IMR-90 (cell line): ENCODE measurements around the gene ABLIM3. TPM values are rescaled to one million over a fixed set of nuclear protein-coding genes. Genes with fewer than 3 reads are reported as not detected.

Experiments
- ATAC-seq: fragments of 200-7000 bp; cut with Tn5 transposase; 2 replicates; pipeline ENCODE4 v1.9.1; 2020; ENCODE audit warnings: low read depth, mild to moderate bottlenecking, moderate library complexity
- Bru-seq: library from RNA; stranded (reverse); fragments of 400-500 nt; gene quantifications from one replicate; lab custom pipeline; 2021; lab: Mats Ljungman, UMichigan
- BruChase-seq, 2 experiments: library from RNA; stranded (reverse); fragments of 400-500 nt; gene quantifications; one replicate each; lab custom pipeline; 2021; lab: Mats Ljungman, UMichigan
- BruUV-seq: library from RNA; stranded (reverse); fragments of 400-500 nt; replicated peaks from 2 replicates; lab custom pipeline; 2021; lab: Mats Ljungman, UMichigan
- CTCF ChIA-PET: fragments of 300-600 bp; formaldehyde crosslinking; extraction: SDS; loops from one replicate; lab custom pipeline; 2021; ENCODE audit warnings: antibody characterized with exemption; lab: Yijun Ruan, JAX
- POLR2A ChIA-PET: fragments of 300-600 bp; sonication (Branson Sonifier 250); formaldehyde crosslinking; loops from one replicate; lab custom pipeline; 2022; ENCODE audit warnings: antibody characterized with exemption; ENCODE audit not compliant: unreplicated experiment; lab: Charles Lee
- DNase-seq: peaks from one replicate; pipeline ENCODE4 v3.0.0; 2013
- H2AFZ ChIP-seq: replicated peaks from 2 replicates; pipeline ENCODE3; 2013; ENCODE audit warnings: low read length, mild to moderate bottlenecking; ENCODE audit not compliant: poor library complexity
- H2AK5ac ChIP-seq: 2 replicates; pipeline ENCODE4 v1.6.1; 2013; ENCODE audit warnings: low read depth, low read length, inconsistent platforms
- H2AK9ac ChIP-seq: replicated peaks from 2 replicates; pipeline ENCODE3; 2013; ENCODE audit warnings: mild to moderate bottlenecking, low read depth, low read length, moderate library complexity; ENCODE audit not compliant: poor library complexity
- H2BK120ac ChIP-seq: 2 replicates; pipeline ENCODE4 v1.6.1; 2013; ENCODE audit warnings: low read depth, low read length, inconsistent platforms
- H2BK15ac ChIP-seq: 3 replicates; pipeline ENCODE4 v1.6.1; 2013; ENCODE audit warnings: low read depth, low read length, inconsistent platforms
- H2BK20ac ChIP-seq: 2 replicates; pipeline ENCODE4 v1.6.1; 2013; ENCODE audit warnings: low read depth, mild to moderate bottlenecking, inconsistent platforms, low read length, moderate library complexity
- H2BK5ac ChIP-seq: 2 replicates; pipeline ENCODE4 v1.6.1; 2013; ENCODE audit warnings: mild to moderate bottlenecking, low read depth, low read length, inconsistent platforms; ENCODE audit not compliant: poor library complexity, severe bottlenecking
- H3K14ac ChIP-seq: replicated peaks from 2 replicates; pipeline ENCODE4 v1.6.1; 2013; ENCODE audit warnings: low read depth, low read length, inconsistent platforms
- H3K18ac ChIP-seq: 2 replicates; pipeline ENCODE4 v1.6.1; 2013; ENCODE audit warnings: low read depth, low read length, control low read depth
- H3K23ac ChIP-seq: 2 replicates; pipeline ENCODE4 v1.6.1; 2013; ENCODE audit warnings: low read depth, low read length, inconsistent platforms
- H3K27ac ChIP-seq: 2 replicates; pipeline ENCODE4 v1.5.1; 2013; ENCODE audit warnings: mild to moderate bottlenecking, control low read depth, low read length; ENCODE audit not compliant: insufficient read depth
- H3K27me3 ChIP-seq: 2 replicates; pipeline ENCODE4 v1.6.1; 2013; ENCODE audit warnings: low read length; ENCODE audit not compliant: control insufficient read depth, insufficient read depth
- H3K36me3 ChIP-seq: 2 replicates; pipeline ENCODE4 v1.6.1; 2013; ENCODE audit warnings: low read length, mixed read lengths; ENCODE audit not compliant: control insufficient read depth, insufficient read depth
- H3K4ac ChIP-seq: 2 replicates; pipeline ENCODE4 v1.6.1; 2013; ENCODE audit warnings: low read depth, low read length, inconsistent platforms
- H3K4me1 ChIP-seq: 2 replicates; pipeline ENCODE4 v1.6.1; 2013; ENCODE audit warnings: low read length, mixed read lengths; ENCODE audit not compliant: control insufficient read depth, insufficient read depth
- H3K4me2 ChIP-seq: 2 replicates; pipeline ENCODE4 v1.6.1; 2013; ENCODE audit warnings: low read depth, mild to moderate bottlenecking, control low read depth, low read length, moderate library complexity
- H3K4me3 ChIP-seq: 2 replicates; pipeline ENCODE4 v1.5.1; 2013; ENCODE audit warnings: low read depth, mild to moderate bottlenecking, control low read depth, low read length, moderate library complexity; ENCODE audit not compliant: insufficient read depth
- H3K56ac ChIP-seq: 2 replicates; pipeline ENCODE4 v1.6.1; 2013; ENCODE audit warnings: low read length, inconsistent platforms; ENCODE audit not compliant: insufficient read depth; ENCODE audit errors: extremely low read depth
- H3K79me1 ChIP-seq, 2 experiments: 2 replicates each; pipeline ENCODE4 v1.6.1; 2013; ENCODE audit warnings: low read length in 2 of 2, inconsistent platforms in 1 of 2, low read depth in 1 of 2
- H3K9ac ChIP-seq: 2 replicates; pipeline ENCODE4 v1.6.1; 2013; ENCODE audit warnings: low read depth, low read length, control low read depth
- H3K9me1 ChIP-seq: 2 replicates; pipeline ENCODE4 v1.6.1; 2013; ENCODE audit warnings: low read length, inconsistent platforms; ENCODE audit not compliant: insufficient read depth
- H3K9me3 ChIP-seq: 2 replicates; pipeline ENCODE4 v1.6.1; 2013; ENCODE audit warnings: low read length; ENCODE audit not compliant: control insufficient read depth, insufficient read depth
- H4K20me1 ChIP-seq: 2 replicates; pipeline ENCODE4 v1.6.1; 2013; ENCODE audit warnings: low read length, inconsistent platforms; ENCODE audit not compliant: insufficient read depth
- H4K5ac ChIP-seq: 2 replicates; pipeline ENCODE4 v1.6.1; 2013; ENCODE audit warnings: mild to moderate bottlenecking, low read depth, low read length, control low read depth
- H4K8ac ChIP-seq, 2 experiments: 2 replicates each; pipeline ENCODE4 v1.6.1; 2013; ENCODE audit warnings: low read depth in 2 of 2, low read length in 2 of 2, control low read depth in 1 of 2, inconsistent platforms in 1 of 2
- H4K91ac ChIP-seq: 2 replicates; pipeline ENCODE4 v1.6.1; 2013; ENCODE audit warnings: low read depth, low read length, inconsistent platforms; ENCODE audit not compliant: insufficient read depth
- BHLHE40 ChIP-seq: fragments of 150-350 bp; IDR thresholded peaks from 2 replicates; pipeline ENCODE4 v1.6.1; 2016; ENCODE audit warnings: mild to moderate bottlenecking, low read depth, low read length
- CEBPB ChIP-seq: IDR thresholded peaks from 2 replicates; pipeline ENCODE4 v1.6.1; 2012; ENCODE audit warnings: low read depth, low read length, improper control_type of control experiment
- CHD1 ChIP-seq: IDR thresholded peaks from 2 replicates; pipeline ENCODE4 v1.6.1; 2012; ENCODE audit warnings: low read depth, low read length, improper control_type of control experiment
- CTCF ChIP-seq: conservative IDR thresholded peaks from 2 replicates; pipeline ENCODE4 v1.5.1; 2012; ENCODE audit warnings: mild to moderate bottlenecking, low read depth, low read length, improper control_type of control experiment
- ELK1 ChIP-seq: fragments of 150-350 bp; IDR thresholded peaks from 2 replicates; pipeline ENCODE4 v1.6.1; 2016; ENCODE audit warnings: low read depth, mild to moderate bottlenecking, low read length, moderate library complexity, borderline replicate concordance
- MAZ ChIP-seq: IDR thresholded peaks from 2 replicates; pipeline ENCODE4 v1.6.1; 2012; ENCODE audit warnings: low read depth, mild to moderate bottlenecking, low read length, improper control_type of control experiment, moderate library complexity, borderline replicate concordance
- MXI1 ChIP-seq: IDR thresholded peaks from 2 replicates; pipeline ENCODE4 v1.6.1; 2012; ENCODE audit warnings: low read depth, mild to moderate bottlenecking, low read length, moderate library complexity, borderline replicate concordance
- NFE2L2 ChIP-seq: fragments of 150-350 bp; IDR thresholded peaks from 2 replicates; pipeline ENCODE4 v1.6.1; 2016; ENCODE audit warnings: low read depth, mild to moderate bottlenecking, low read length
- POLR2A ChIP-seq: IDR thresholded peaks from 2 replicates; pipeline ENCODE4 v1.6.1; 2012; ENCODE audit warnings: mild to moderate bottlenecking, low read depth, low read length
- RAD21 ChIP-seq: IDR thresholded peaks from 2 replicates; pipeline ENCODE4 v1.6.1; 2012; ENCODE audit warnings: low read length, improper control_type of control experiment
- RCOR1 ChIP-seq: IDR thresholded peaks from 2 replicates; pipeline ENCODE4 v1.6.1; 2012; ENCODE audit warnings: mild to moderate bottlenecking, low read length, improper control_type of control experiment; ENCODE audit not compliant: insufficient replicate concordance
- SMC3 ChIP-seq: fragments of 150-350 bp; IDR thresholded peaks from 2 replicates; pipeline ENCODE4 v1.6.1; 2016; ENCODE audit warnings: low read depth, mild to moderate bottlenecking, antibody characterized with exemption, low read length, moderate library complexity
- WGBS, 2 experiments: methylation state at CpG; one replicate each; pipeline versions ENCODE4 v1.1.5 to v1.1.7; 2013; ENCODE audit warnings: missing lambda C conversion rate in 2 of 2; ENCODE audit not compliant: insufficient read length in 1 of 2; ENCODE audit errors: extremely low coverage in 2 of 2; 5-methylcytosine and 5-hydroxymethylcytosine counted together
- dilution Hi-C: fragments of 300-500 bp; cut with HindIII; formaldehyde crosslinking; loops from one replicate; pipeline ENCODE4 v1.14.3; 2018; ENCODE audit warnings: low sequenced_read_pairs; ENCODE audit not compliant: unreplicated experiment
- in situ Hi-C: fragments of 300-500 bp; cut with MboI; formaldehyde crosslinking; loops from 3 replicates; pipeline ENCODE4 v1.14.3; 2019; ENCODE audit warnings: low sequenced_read_pairs, inconsistent platforms, mixed read lengths
- intact Hi-C: fragments of 100-400 bp; cut with micrococcal nuclease; formaldehyde crosslinking; loops from 2 replicates; pipeline ENCODE4 v1.10.0; 2022
- long read RNA-seq: library from polyadenylated mRNA; unstranded; transcript quantifications from one replicate; pipeline ENCODE4 v2.0.0, GENCODE V29; 2021; ENCODE audit not compliant: unreplicated experiment
- polyA plus RNA-seq, 3 experiments: library from polyadenylated mRNA; depleted of rRNA; stranded (reverse); fragments of >200 nt; gene quantifications; 2 replicates each; pipeline ENCODE4 v1.2.3, GENCODE V29; 2012; ENCODE audit warnings: low replicate concordance in 1 of 3
- total RNA-seq: library from RNA; depleted of rRNA; stranded (reverse); fragments of >200 nt; gene quantifications from 2 replicates; pipeline ENCODE4 v1.2.3, GENCODE V29; 2012; rRNA removed

Gene ABLIM3
- total RNA-seq: 33.3 and 34.2 TPM in 2 replicates
- 69.9 and 71.1 TPM in 2 replicates for polyA plus RNA-seq (2012; rRNA removed)
- polyA plus RNA-seq (2012; cell fraction: cytosol; rRNA removed): 33.1 and 46.6 TPM in 2 replicates
- 125 and 174 TPM in 2 replicates for polyA plus RNA-seq (2012; cell fraction: nucleus; rRNA removed; ENCODE audit: low replicate concordance)
- Bru-seq, nascent RNA: percentile 86 among the genes with signal in this experiment
- BruChase-seq, experiment 1, labeled RNA remaining after a 6-hour chase: percentile 62 among the genes with signal in this experiment
- BruChase-seq, experiment 2, labeled RNA remaining after a 2-hour chase: percentile 68 among the genes with signal in this experiment
- long read RNA-seq, partial matches to known transcripts: 30 of 36 reads
- long read RNA-seq, other reads (novel, unspliced or antisense): 6 of 36 reads

GRCh38 chr5:149141224-149141956 is at the start of gene ABLIM3:
Gene ABLIM3 (plus strand): TSS chr5:149141493. CDS start chr5:149142096, 603 bp downstream.
- H3K56ac ChIP-seq: peak within 1 kb of the TSS; percentile 91
- peak within 1 kb of the TSS; percentile 98 for H2BK120ac ChIP-seq
- peaks cover 10 to 36% of the 10 kb centered on the region in 2 experiments for H3K79me1 ChIP-seq
- H3K9ac ChIP-seq: peak within 1 kb of the TSS; percentile 73
- H4K91ac ChIP-seq: peak within 1 kb of the TSS; percentile 96
- no peaks in the 10 kb centered on the region for H3K36me3 ChIP-seq
- H2BK20ac ChIP-seq: peak within 1 kb of the TSS; percentile 98
- peak within 1 kb of the TSS; percentile 82 for H3K18ac ChIP-seq
- H3K4me3 ChIP-seq: peak within 1 kb of the TSS; percentile 70
- peak within 1 kb of the TSS; percentile 96 for H3K4ac ChIP-seq
- dilution Hi-C loops (no loop called here), in situ Hi-C loops (loop anchor here (5.0 kb wide), 1 partner anchor 71 kb away; no protein-coding TSS in a partner anchor), intact Hi-C loops (loop anchor here (1.0 to 10.0 kb wide), 4 partner anchors 33 to 423 kb away; partner anchors contain the start of gene GRPEL2)
- WGBS, 2 experiments: 5% methylated on average over 38 of the region's 54 CpGs; no CpG with 5 or more reads in 1 of the 2 experiments
- ATAC-seq: peak; percentile 84
- POLR2A ChIA-PET: no interaction called here
- H4K8ac ChIP-seq: peak within 1 kb of the TSS; percentile 79 to 98
- no peaks in the 10 kb centered on the region for H3K9me3 ChIP-seq
- H3K27me3 ChIP-seq: no peaks in the 10 kb centered on the region
- H3K27ac ChIP-seq: peak within 1 kb of the TSS; percentile 67
- H3K4me2 ChIP-seq: peak within 1 kb of the TSS; percentile 94
- peak within 1 kb of the TSS; percentile 93 for H3K14ac ChIP-seq
- peak within 1 kb of the TSS; percentile 93; the same call in 2 of the 3 replicates for H2BK15ac ChIP-seq
- H2AK9ac ChIP-seq: peak within 1 kb of the TSS; percentile 89
- H2AK5ac ChIP-seq: peak within 1 kb of the TSS; percentile 97
- BruUV-seq: no TSS peak
- peak; percentile 55 for DNase-seq
- H2AFZ ChIP-seq: peak within 1 kb of the TSS; percentile 97
- H4K20me1 ChIP-seq: no peaks in the 10 kb centered on the region
- CTCF ChIA-PET: interaction anchor here (0.6 to 1.5 kb wide), 12 partner anchors 9 to 100 kb away, joined by 3 to 6 read pairs (median 3); no protein-coding TSS in a partner anchor
- peak within 1 kb of the TSS; percentile 96 for H3K23ac ChIP-seq
- H4K5ac ChIP-seq: peak within 1 kb of the TSS; percentile 94
- H3K9me1 ChIP-seq: peaks cover 13% of the 10 kb centered on the region; the same call in 1 of the 2 replicates
- peak within 1 kb of the TSS; percentile 74 for H2BK5ac ChIP-seq
- H3K4me1 ChIP-seq: peaks cover 11% of the 10 kb centered on the region
- TF ChIP-seq CEBPB (no peak), NFE2L2 (no peak), CTCF (peak; percentile 95), BHLHE40 (peak; percentile 15; the same call in 1 of the 2 replicates), POLR2A (peak; percentile 72), MXI1 (0 out of 2 replicates have a peak, but pooled peaks have one; percentile 40), CHD1 (0 out of 2 replicates have a peak, but pooled peaks have one; percentile 67), SMC3 (peak; percentile 86), ELK1 (no peak), MAZ (no peak; the same call in 1 of the 2 replicates), RAD21 (peak; percentile 81), RCOR1 (peak; percentile 60)
